H9 (cell line): ENCODE measurements around the gene RNF220. TPM values are rescaled to one million over a fixed set of nuclear protein-coding genes. Genes with fewer than 3 reads are reported as not detected.
A peak's percentile ranks its signal among the peaks of the same experiment; 100 is the strongest.

Experiments used
- DNase-seq: peaks from one replicate; pipeline ENCODE4 v3.0.0-alpha.2; 2017
- H2AFZ ChIP-seq: one replicate; pipeline ENCODE4 v1.6.1; 2013; ENCODE audit warnings: mild to moderate bottlenecking, low read length, control low read depth, moderate library complexity
- H2AK5ac ChIP-seq: 2 replicates; pipeline ENCODE4 v1.6.1; 2013; ENCODE audit warnings: low read length, control low read depth, mixed read lengths; ENCODE audit not compliant: insufficient read length
- H2BK120ac ChIP-seq: one replicate; pipeline ENCODE4 v1.6.1; 2013; ENCODE audit warnings: low read depth, mild to moderate bottlenecking, low read length, control low read depth, inconsistent platforms; ENCODE audit not compliant: poor library complexity, severe bottlenecking
- H2BK12ac ChIP-seq: 2 replicates; pipeline ENCODE4 v1.6.1; 2013; ENCODE audit warnings: low read length, control low read depth, mixed read lengths, low read depth; ENCODE audit not compliant: insufficient read length
- H2BK15ac ChIP-seq: 2 replicates; pipeline ENCODE4 v1.6.1; 2013; ENCODE audit warnings: low read depth, low read length, control low read depth
- H2BK20ac ChIP-seq: one replicate; pipeline ENCODE4 v1.6.1; 2013; ENCODE audit warnings: low read depth, mild to moderate bottlenecking, low read length, control low read depth, inconsistent platforms; ENCODE audit not compliant: poor library complexity, severe bottlenecking
- H2BK5ac ChIP-seq: 2 replicates; pipeline ENCODE4 v1.6.1; 2013; ENCODE audit warnings: low read length, control low read depth, mixed read lengths; ENCODE audit not compliant: insufficient read length
- H3K14ac ChIP-seq: 2 replicates; pipeline ENCODE4 v1.6.1; 2013; ENCODE audit warnings: low read length, control low read depth; ENCODE audit not compliant: insufficient read depth
- H3K18ac ChIP-seq: 2 replicates; pipeline ENCODE4 v1.6.1; 2013; ENCODE audit warnings: low read depth, mild to moderate bottlenecking, mixed read lengths, low read length, control low read depth; ENCODE audit not compliant: insufficient read length
- H3K23ac ChIP-seq: 2 replicates; pipeline ENCODE4 v1.6.1; 2013; ENCODE audit warnings: low read length, control low read depth, mixed read lengths, low read depth; ENCODE audit not compliant: insufficient read length
- H3K23me2 ChIP-seq: 2 replicates; pipeline ENCODE4 v1.6.1; 2013; ENCODE audit warnings: low read depth, mild to moderate bottlenecking, mixed read lengths, low read length, control low read depth; ENCODE audit not compliant: insufficient read length, poor library complexity, severe bottlenecking
- H3K27ac ChIP-seq: 2 replicates; pipeline ENCODE4 v1.5.1; 2013; ENCODE audit warnings: low read length, control low read depth, mixed read lengths, low read depth; ENCODE audit not compliant: insufficient read length
- H3K27me3 ChIP-seq: 2 replicates; pipeline ENCODE4 v1.6.1; 2013; ENCODE audit warnings: low read length, control low read depth, inconsistent platforms; ENCODE audit not compliant: insufficient read depth
- H3K4ac ChIP-seq: 2 replicates; pipeline ENCODE4 v1.6.1; 2013; ENCODE audit warnings: low read depth, mild to moderate bottlenecking, control low read depth, inconsistent platforms, low read length, moderate library complexity
- H3K4me1 ChIP-seq: 2 replicates; pipeline ENCODE4 v1.6.1; 2013; ENCODE audit warnings: low read length, control low read depth, inconsistent platforms; ENCODE audit not compliant: insufficient read depth
- H3K4me2 ChIP-seq: 2 replicates; pipeline ENCODE4 v1.6.1; 2013; ENCODE audit warnings: low read length, control low read depth, mixed read lengths; ENCODE audit not compliant: insufficient read length, insufficient read depth
- H3K56ac ChIP-seq: 2 replicates; pipeline ENCODE4 v1.6.1; 2013; ENCODE audit warnings: low read depth, mild to moderate bottlenecking, mixed read lengths, low read length, control low read depth; ENCODE audit not compliant: insufficient read length
- H3K79me1 ChIP-seq: 2 replicates; pipeline ENCODE4 v1.6.1; 2013; ENCODE audit warnings: low read depth, mild to moderate bottlenecking, moderate library complexity, low read length, control low read depth, inconsistent platforms; ENCODE audit not compliant: insufficient read depth, poor library complexity, severe bottlenecking
- H3K79me2 ChIP-seq: 2 replicates; pipeline ENCODE4 v1.6.1; 2013; ENCODE audit warnings: low read length, control low read depth, inconsistent platforms; ENCODE audit not compliant: insufficient read depth
- H3K9ac ChIP-seq: 2 replicates; pipeline ENCODE4 v1.6.1; 2013; ENCODE audit warnings: low read length, control low read depth, mixed read lengths; ENCODE audit not compliant: insufficient read length; ENCODE audit errors: extremely low read depth
- H3K9me3 ChIP-seq: one replicate; pipeline ENCODE4 v1.6.1; 2013; ENCODE audit warnings: low read depth, low read length, inconsistent platforms; ENCODE audit not compliant: control insufficient read depth
- H3T11ph ChIP-seq: one replicate; pipeline ENCODE4 v1.6.1; 2013; ENCODE audit warnings: mild to moderate bottlenecking, low read length, control low read depth, inconsistent platforms
- H4K20me1 ChIP-seq: one replicate; pipeline ENCODE4 v1.6.1; 2013; ENCODE audit not compliant: control insufficient read depth, insufficient read length, insufficient read depth
- H4K5ac ChIP-seq: 2 replicates; pipeline ENCODE4 v1.6.1; 2013; ENCODE audit warnings: low read depth, mild to moderate bottlenecking, mixed read lengths, low read length, control low read depth; ENCODE audit not compliant: insufficient read length
- H4K8ac ChIP-seq: replicated peaks from 2 replicates; pipeline ENCODE4 v1.6.1; 2013; ENCODE audit warnings: low read length, control low read depth, mixed read lengths, low read depth; ENCODE audit not compliant: insufficient read length
- H4K91ac ChIP-seq: 2 replicates; pipeline ENCODE4 v1.6.1; 2013; ENCODE audit warnings: low read depth, mild to moderate bottlenecking, moderate library complexity, mixed read lengths, low read length, control low read depth; ENCODE audit not compliant: insufficient read length
- H3K27ac Mint-ChIP-seq, 3 experiments: 2 replicates in 2 of 3; 3 replicates in 1 of 3; pipeline ENCODE4 v1.8.0; 2020 to 2021; ENCODE audit warnings: mixed read lengths in 3 of 3, mild to moderate bottlenecking in 1 of 3, moderate library complexity in 1 of 3
- H3K27me3 Mint-ChIP-seq: 2 replicates; pipeline ENCODE4 v1.8.0; 2021; ENCODE audit warnings: low read depth, mild to moderate bottlenecking, moderate library complexity, mixed read lengths
- H3K36me3 Mint-ChIP-seq, 3 experiments: 2 replicates in 2 of 3; 3 replicates in 1 of 3; pipeline ENCODE4 v1.8.0; 2020 to 2021; ENCODE audit warnings: low read depth in 3 of 3, mixed read lengths in 3 of 3; ENCODE audit not compliant: insufficient read depth in 1 of 3
- H3K4me1 Mint-ChIP-seq, 2 experiments: 2 replicates each; pipeline ENCODE4 v1.8.0; 2020; ENCODE audit warnings: mixed read lengths in 2 of 2
- H3K4me3 Mint-ChIP-seq, 2 experiments: 2 replicates in 1 of 2; 3 replicates in 1 of 2; pipeline ENCODE4 v1.8.0; 2020 to 2021; ENCODE audit warnings: mild to moderate bottlenecking in 2 of 2, mixed read lengths in 2 of 2, moderate library complexity in 1 of 2
- H3K9me3 Mint-ChIP-seq, 2 experiments: 2 replicates in 1 of 2; 3 replicates in 1 of 2; pipeline ENCODE4 v1.8.0; 2020; ENCODE audit warnings: mild to moderate bottlenecking in 2 of 2, mixed read lengths in 2 of 2, moderate library complexity in 1 of 2
- CTCF ChIP-seq: fragments of 200-600 bp; sonication (generic); conservative IDR thresholded peaks from 3 replicates; pipeline ENCODE4 v1.8.0; 2021; ENCODE audit warnings: antibody characterized with exemption, mild to moderate bottlenecking
- WGBS: extraction: QIAGEN DNeasy Blood & Tissue Kit; methylation state at CpG from one replicate; pipeline ENCODE4 v1.1.7; 2013; ENCODE audit warnings: missing lambda C conversion rate, low lambda C conversion rate, mixed read lengths; ENCODE audit not compliant: insufficient read length; ENCODE audit errors: extremely low coverage; 5-methylcytosine and 5-hydroxymethylcytosine counted together
- total RNA-seq: library from RNA; stranded (reverse); gene quantifications from 2 replicates; pipeline ENCODE4 v1.2.1, GENCODE V29; 2021

Gene RNF220
- total RNA-seq, 1 experiment from 2014 or later = 109 TPM

GRCh38 chr1:44425341-44426082 is 20.5 kb downstream of the RNF220 start:
- H4K8ac ChIP-seq = no peak overlapping the region
- TF ChIP-seq CTCF = no peak
- no peak overlapping the region for H3K14ac ChIP-seq
- H3K9me3 ChIP-seq = no peaks in the 10 kb centered on the region
- Mint-ChIP-seq H3K9me3 (no peaks in the 10 kb centered on the region), H3K27me3 (peaks cover 55% of the 10 kb centered on the region), H3K27ac (peak overlapping the region in 1 of 3 experiments; percentile 70; a peak in 1 of 7 replicates), H3K36me3 (no peaks in the 10 kb centered on the region; a peak in 1 of 7 replicates), H3K4me3 (no peak overlapping the region), H3K4me1 (peaks cover 47 to 59% of the 10 kb centered on the region in 2 experiments)
- no peak overlapping the region for H3K9ac ChIP-seq
- H3K79me1 ChIP-seq = no peaks in the 10 kb centered on the region
- no peak overlapping the region for H3K27ac ChIP-seq
- no peak overlapping the region for H4K91ac ChIP-seq
- 0 out of 2 replicates have a peak, but pooled peaks cover 2% of the 10 kb centered on the region for H3K79me2 ChIP-seq
- WGBS = no CpG with 5 or more reads among the region's 8 CpGs
- no peaks in the 10 kb centered on the region for H4K20me1 ChIP-seq
- H3K18ac ChIP-seq = no peak overlapping the region
- no peak for DNase-seq
- H2BK120ac ChIP-seq = no peak overlapping the region
- peaks cover 15% of the 10 kb centered on the region for H3K4me1 ChIP-seq
- H2AFZ ChIP-seq = no peak overlapping the region
- H2BK20ac ChIP-seq = no peak overlapping the region
- no peaks in the 10 kb centered on the region for H3K23me2 ChIP-seq
- H3K27me3 ChIP-seq = 0 out of 2 replicates have a peak, but pooled peaks cover 2% of the 10 kb centered on the region
- H2BK15ac ChIP-seq = no peak overlapping the region
- no peak overlapping the region for H3K4ac ChIP-seq
- H3K4me2 ChIP-seq = no peak overlapping the region
- no peak overlapping the region for H2BK12ac ChIP-seq
- H4K5ac ChIP-seq = no peak overlapping the region
- no peak overlapping the region for H3T11ph ChIP-seq
- no peak overlapping the region for H3K56ac ChIP-seq
- H2BK5ac ChIP-seq = no peak overlapping the region
- H2AK5ac ChIP-seq = no peak overlapping the region
- H3K23ac ChIP-seq = no peak overlapping the region
